ENCODE measurements around the gene MAD1L1.
A peak's percentile ranks its signal among the peaks of the same experiment; 100 is the strongest.

MAD1L1 gene

DNA sequence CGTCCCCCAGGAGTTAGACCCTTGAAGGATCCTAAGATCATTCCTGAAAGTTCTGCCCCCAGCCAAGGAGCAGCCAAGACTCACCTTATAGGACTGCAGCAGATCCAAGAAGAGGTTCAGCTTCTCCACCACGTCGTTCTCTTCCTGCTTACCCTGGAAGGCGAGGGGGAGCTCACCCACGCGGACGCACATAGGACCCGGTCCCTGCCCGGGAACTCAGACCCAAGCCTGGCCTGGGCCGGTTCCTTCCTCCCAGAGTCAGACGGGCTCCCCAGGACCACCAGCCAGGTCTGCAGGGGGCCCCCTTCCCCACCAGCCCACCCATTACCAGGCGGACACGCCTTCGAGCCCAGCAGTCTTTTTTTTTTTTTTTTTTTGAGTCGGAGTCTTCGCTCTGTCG lies 24.9 kb upstream of the MAD1L1 start:
- no peak for DNase-seq

DNA sequence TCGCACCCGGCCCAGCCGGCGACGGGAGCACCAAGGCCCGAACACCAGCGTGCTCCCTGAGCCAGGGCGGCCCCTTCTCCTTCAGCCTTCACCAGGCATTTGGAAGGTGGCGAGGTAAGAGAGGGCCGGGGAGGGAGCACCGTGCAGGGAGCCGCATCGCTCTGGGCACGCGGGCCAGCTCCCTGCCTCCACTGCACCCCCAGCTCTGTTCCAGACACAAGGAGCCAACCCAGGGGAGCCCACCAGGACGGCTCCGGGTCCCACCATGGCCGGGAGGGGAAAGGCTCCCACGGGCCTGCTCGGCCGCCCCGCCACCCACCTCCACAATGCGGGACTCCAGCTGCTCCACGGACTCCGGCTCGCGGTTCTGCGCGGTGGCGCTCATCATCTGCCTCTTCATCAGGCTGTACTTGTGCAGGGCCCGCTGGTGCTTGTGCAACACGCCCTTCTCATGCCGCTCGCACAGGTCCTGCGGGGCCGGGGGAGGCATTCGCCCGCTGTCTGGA lies 24.4 kb upstream of the MAD1L1 start:
- no peak for DNase-seq

DNA sequence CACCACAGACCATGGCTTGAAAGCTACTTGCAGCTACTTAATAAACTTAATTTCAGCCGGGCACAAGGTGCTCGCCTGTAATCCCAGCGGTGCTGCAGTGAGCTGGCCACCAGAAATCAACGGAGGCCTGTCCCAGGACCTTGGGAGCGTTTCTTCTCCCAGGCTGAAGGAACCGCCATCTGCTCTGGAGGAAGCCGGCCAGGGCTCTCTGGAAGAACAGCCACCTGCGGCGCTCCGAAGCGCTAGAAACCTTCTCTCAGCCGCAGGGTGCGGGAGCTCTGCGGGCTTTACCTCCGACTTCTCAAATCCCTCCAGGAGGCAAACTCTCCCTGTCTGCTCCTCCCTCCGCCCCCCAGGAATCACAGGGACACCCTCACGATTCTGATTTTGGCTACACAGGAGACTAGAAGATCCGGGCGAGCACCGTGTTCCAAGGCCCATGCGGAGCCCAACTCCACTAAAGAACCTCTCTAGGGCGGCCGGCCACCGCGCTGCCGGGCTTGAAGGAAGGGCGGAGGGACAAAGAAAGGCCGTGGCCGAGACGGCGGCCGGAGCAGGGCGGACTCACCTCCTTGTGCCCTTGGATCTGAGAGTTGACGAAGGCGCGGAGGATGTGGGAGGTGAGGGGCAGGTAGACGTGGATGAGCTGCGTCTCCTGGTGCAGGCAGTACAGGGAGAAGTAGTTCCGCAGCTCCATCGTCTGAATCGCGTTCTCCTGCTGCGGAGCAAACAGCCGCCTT lies 23.7 kb upstream of the MAD1L1 start:
- DNase-seq, result no peak

DNA sequence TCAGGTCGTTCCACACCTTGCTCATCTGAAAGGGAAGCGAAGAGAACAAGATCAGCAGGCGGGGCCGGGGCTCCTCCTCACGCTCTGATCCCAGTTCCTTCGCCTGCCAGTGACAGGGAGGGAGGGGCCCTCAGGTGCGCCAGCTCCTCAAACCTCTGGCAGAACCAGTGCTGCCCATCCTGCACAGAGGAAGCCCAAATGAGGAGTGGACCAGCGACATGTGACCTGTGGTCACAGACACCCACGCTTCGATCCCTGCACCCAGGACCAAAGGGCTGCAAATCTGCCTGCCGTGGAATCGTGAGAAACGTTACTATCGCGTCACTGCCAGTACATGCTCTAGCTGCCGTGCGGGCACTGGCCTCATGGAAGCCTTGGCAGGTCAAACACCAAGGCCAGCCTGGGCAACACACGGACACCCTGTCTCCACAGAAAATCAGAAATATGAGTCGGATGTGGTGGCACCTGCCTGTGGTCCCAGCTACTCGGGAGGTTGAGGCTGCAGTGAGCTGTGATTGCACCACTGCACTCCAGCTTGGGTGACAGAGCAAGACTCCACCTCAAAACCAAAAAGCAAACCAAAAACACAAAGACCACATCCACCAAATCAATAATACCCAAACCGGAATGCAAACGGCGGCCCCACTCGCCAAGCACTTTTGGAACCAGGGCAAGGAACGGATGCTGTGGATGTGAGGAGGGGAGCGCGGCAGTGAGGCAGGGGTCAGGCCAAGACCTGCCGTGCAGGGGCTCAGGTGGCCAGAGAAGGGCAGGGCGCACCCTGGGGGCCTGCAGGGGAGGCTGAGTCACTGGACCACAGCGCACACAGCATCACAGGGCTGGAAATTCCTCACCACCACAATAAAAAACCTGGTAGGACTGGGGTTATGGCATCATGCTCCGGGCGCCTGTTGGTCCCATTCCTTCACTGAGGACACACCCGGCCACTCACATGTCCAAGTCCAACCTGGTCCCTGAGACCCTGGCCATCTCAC lies 22.7 kb upstream of the MAD1L1 start:
- DNase-seq, result no peak

DNA sequence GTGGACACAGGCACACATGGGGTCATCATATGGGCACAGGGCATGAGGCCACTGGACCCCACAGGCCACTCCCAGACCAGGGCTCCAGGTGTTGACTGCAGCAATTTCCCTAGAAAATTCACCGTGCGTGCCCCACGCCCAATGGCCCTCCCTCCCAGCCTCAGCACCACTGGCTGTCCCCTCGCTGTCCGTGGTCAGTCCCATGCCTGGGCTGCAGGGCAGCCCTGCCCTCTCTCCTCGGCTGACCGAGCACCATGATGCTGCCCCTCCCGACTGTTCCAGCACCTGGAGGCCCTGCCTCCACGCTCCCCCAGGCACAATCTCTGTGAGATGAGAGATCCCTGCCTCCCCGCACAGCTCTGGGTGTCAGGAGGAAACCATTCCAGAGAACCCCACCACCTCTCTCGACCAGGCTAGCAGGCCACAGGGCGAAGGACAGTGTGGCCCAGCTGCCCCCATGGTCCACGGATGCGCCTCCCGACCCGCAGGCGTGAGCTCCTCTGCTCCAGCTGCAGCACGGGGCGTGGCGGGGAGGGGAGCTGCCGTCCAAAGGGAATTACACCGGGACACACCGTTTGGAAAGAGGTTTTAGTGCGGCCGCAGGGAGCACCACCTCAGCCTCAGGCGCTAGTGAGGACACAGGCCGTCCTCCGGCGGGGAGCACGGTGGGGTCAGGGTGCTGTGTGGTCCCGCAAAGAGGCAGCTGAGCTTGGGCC lies 21.8 kb upstream of the MAD1L1 start:
- no peak for DNase-seq

DNA sequence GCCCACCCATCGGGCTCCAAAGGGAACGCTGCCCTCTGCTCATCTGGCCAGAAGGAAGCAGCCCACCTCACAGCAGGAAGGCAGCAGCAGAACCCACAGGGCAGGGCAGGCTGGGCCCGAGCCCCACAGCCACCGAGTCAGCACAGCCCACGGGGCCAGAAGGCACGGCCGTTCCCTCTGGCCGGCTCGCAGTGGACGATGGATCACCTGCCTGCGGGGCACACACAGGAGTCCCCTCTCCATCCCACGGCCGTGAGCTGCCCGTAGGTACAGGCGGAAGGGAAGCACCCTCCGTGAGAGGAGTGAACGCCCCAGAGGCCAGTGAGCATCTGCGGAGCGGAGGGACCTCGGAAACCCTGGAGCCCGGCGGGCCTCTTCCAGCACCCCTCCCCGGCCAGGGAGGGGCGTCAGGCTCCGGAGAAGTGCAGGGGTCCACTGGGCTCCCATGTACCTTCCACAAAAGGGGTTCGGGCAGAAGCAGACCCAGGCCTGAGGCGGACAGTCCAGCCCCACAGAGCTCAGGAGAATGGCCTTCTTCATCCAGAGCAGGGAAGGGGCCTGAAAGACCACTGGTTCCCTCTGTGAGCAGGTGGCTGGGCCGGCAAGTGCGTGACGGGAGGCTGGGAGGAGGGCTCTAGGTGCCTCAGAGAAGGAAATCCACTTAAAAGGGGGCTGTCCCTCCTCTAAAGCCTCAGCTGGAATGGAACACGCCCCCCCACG lies 20.9 kb upstream of the MAD1L1 start:
- DNase-seq, result no peak

DNA sequence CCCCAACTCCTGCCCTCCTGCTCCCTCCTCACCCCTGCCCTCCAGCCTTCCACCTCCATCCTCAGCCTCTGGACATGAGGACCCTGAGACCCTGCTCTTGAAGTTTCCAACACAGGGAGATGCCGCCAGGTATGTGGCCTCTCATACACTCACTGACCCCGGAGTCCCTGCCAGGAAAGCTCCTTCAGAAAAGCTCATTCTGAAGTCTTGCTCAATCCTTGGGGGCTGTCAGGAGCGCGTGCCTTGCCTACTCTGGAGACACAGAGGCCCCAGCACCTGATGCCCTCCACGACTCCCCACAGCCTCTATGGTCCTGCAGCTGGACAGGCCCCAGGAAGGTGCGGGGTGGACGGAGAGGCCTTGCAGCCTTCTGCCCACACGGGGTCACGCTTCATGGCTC lies 20.3 kb upstream of the MAD1L1 start:
- DNase-seq, result no peak

DNA sequence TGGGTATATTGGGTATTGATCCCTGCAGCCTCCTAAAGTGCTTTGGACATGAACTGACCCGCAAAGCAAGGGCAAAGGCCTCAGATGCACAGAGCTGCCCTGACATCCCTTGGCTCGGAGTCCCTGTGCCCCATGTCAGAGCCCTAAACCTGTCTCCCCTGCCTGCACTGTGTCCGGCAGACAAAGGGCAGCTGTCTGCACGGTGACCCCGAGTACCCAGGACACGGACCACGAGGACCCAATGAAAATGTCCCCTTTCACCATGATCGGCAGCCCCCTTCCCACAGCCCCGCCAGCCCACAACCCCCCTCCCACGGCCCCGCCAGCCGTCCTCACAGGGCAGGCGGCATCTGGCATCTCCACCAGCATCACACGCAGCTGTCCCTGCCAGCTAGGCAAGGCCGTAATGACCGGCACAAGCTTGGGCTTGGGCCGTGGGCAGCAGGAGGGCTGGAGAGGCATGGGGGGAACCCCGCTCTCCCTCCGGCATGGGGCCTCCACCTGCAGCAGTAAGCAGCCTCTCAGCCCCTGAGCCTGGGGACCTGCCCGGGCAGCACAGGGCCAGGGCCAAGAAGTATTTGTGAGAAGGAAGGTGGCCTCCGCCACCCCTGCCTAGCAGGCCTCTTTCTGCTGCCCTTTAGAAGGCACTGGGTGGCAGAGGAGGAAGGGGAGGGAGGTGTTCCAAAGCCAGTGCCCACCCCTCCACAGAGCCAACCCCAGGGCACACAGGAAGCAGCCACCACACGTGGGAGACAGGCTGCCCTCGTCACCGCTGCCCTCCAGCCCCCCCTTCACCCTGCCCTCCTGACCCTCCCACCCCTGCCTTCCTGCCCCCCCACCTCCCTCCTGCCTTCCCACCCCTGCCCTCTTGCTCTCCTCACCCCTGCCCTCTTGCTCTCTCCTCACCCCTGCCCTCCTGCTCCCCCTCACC lies 19.4 kb upstream of the MAD1L1 start:
- DNase-seq, result no peak

DNA sequence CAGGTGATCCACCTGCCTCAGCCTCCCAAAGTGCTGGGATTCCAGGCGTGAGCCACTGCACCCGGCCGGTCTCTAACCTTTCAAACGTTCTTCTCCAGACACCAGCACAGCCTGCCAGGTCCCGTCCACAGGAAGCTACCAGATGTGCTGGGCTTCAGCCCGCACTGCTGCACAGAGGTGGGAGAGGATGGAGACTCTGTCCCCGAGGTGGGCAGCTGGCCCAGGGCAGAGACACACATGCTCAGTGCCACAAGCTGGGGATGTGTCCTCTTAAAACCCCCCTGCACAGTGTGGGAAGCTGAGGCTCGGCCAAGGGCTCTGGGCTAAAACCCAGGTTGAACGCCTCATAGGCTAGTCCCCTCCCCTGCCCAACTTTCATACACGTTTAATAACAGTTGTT lies 18.6 kb upstream of the MAD1L1 start:
- no peak for DNase-seq

DNA sequence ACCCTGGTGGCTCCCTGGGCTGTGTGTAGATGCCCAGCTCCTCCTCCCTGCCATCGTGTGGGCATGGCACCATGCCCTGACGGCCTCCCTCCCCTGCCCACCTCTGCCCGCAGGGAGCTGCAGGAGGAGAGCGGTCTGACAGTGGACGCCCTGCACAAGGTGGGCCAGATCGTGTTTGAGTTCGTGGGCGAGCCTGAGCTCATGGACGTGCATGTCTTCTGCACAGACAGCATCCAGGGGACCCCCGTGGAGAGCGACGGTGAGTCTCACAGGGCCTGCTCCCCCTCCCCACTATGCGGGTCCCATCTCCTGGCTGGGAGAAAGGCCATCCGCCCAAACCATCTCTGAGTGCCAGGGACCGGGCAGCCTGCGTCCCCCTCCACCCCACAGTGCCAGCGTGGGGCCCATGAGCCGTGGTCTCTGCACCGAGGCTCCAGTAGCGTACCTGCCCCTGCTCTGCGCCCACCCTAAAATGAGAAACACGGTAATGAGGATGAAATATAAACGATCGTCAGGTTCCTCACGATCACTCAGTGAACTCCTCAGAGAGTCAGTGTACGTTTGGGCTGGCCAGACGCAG lies 17.1 kb upstream of the MAD1L1 start:
- DNase-seq, result no peak

DNA sequence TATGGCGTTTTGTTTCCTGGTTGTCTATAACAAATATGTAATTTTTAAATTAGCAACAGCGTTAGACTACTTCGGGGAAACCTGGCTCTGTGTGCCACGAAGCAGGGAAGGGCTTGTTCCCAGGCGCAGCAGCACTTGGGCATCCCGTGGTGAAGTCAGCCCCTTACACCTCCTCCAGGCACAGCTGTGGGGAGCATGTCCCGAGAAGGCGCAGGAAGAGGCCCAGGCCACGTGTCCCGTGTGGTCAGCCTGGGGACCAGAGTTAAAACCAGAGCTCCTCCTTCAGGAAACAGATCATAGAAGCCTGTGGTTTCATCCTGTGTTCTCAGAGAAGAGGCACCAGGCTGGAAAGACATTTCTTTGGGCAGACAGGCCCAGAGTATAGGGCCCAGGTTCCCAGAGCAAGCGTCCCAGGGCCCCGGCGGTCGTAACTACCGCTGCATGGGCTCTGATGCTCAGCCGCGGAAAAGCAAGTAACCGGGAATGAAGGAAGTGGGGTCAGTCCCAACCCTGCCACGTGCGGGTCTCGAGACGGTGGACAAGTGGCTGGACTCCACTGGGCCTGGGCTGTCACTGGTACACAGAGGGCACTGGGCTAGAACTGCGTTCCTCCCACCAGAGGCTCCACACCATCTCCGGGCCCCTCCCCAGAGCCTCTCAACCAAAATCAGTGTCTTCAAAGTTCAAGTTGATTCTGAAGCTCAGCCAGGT lies 16.4 kb upstream of the MAD1L1 start:
- DNase-seq, result no peak

DNA sequence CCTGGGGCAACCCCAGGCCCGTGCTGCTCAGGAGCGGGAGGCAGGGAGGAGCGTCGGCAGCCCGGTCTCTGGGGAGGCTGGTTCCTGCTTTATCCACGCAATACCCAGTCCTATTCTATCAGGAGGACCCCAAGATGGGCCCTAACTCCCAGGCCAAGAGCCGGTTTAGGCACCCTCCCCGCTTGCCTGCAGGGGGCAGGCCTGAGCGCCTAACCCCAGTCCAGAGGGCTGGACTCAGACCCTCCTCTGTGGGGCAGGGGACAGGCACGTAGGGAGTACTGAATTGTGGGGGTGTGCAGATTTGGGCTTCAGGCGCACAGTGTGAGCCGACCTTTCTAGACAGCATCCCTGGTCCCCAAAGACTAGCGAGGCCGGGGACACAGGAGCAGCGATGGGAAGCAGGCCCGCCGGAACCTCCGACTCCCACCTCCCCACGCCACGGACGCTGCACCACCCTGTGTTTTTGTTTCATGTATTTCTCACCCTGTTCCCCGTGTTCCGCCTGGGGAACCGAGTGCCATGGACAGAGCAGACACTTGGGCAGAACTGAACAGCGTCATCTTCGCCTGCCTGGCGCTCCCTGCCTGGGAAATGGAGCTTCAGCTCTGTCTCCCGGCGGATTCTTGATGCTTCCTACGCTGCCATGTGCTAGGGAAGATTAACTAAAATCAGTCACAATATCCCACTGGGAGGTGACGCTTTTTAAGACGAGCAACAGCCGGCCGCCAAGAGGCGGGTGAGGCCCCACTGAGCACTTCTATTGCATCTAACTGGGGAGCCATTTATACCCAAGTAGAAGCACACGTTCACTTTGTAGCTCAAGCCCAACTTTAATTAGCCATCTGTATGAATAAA lies 14.6 kb upstream of the MAD1L1 start:
- no peak for DNase-seq

DNA sequence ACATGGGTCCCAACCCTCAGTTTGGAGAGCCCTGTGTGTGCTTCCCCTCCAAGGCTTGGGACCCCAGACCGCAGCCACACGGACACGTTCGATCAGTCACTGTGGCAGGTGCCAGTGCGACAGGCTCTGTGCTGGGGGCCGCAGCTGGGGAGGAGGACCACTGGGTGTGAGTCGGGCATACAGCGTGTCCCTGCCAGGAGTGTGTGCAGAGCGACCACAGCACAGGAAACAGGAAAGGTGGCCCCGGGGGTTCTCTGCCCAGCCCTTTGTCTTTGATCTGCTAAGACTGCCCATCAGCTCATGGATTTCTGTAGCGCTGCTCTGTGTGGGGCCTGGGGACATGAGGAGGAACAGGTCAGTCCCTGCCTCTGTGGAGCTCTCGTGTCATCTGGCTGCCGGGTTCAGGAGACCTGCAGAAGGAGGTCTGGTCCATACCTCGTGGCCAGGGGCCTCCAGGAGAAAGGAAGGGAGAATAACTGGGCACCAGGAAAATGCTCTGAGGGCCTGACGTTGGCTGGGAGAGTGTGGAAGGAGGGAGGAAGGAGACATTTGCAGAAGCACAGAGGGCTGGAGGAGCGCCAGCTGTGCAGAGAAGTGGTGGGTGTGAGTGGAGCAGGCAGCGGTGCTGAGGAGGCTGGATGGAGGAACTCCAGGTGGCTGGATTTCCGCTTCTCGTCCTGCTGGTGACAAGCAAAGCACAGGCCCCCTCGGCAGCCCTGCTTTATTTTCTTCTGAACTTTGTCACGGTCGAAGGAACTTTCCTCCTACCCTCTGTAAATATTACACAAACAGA lies 13.3 kb upstream of the MAD1L1 start:
- DNase-seq, result no peak

DNA sequence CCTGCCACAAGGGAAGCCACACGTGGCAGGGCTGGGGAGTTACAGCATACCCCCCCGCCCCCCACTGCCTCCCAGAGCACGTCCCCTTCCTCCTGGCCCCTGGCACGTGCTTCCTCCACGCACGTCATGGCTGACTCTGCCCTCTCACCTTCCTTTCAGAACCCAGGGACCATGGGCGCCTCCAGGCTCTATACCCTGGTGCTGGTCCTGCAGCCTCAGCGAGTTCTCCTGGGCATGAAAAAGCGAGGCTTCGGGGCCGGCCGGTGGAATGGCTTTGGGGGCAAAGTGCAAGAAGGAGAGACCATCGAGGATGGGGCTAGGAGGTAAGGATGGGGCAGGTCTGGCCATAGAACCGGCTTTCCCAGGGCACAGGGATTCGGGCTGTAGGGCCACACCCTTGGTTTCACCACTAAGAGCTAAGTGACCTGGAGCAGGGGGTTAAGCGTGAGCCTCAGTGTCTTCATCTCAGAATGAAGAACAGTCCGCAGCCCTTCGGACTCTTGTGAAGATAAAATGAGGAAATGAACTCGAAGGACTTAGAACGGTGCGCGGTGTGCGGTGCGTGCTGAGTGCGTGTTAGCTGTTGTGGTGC lies 11.8 kb upstream of the MAD1L1 start:
- DNase-seq, result no peak

DNA sequence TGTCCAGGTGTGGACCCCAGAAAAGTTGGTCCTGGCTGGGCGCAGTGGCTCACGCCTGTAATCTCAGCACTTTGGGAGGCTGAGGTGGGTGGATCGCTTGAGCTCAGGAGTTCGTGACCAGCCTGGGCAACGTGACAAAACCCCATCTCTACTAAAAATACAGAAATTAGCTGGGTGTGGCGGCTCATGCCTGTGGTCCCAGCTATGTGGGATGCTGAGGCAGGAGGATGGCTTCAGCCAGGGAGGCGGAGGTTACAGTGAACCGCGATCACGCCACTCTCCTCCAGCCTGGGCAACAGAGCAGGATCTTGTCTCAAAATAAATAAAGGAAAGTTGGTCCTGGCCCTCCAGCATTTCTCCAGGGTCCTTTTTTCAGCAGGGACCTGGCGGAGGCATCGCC lies 10.7 kb upstream of the MAD1L1 start:
- no peak for DNase-seq

DNA sequence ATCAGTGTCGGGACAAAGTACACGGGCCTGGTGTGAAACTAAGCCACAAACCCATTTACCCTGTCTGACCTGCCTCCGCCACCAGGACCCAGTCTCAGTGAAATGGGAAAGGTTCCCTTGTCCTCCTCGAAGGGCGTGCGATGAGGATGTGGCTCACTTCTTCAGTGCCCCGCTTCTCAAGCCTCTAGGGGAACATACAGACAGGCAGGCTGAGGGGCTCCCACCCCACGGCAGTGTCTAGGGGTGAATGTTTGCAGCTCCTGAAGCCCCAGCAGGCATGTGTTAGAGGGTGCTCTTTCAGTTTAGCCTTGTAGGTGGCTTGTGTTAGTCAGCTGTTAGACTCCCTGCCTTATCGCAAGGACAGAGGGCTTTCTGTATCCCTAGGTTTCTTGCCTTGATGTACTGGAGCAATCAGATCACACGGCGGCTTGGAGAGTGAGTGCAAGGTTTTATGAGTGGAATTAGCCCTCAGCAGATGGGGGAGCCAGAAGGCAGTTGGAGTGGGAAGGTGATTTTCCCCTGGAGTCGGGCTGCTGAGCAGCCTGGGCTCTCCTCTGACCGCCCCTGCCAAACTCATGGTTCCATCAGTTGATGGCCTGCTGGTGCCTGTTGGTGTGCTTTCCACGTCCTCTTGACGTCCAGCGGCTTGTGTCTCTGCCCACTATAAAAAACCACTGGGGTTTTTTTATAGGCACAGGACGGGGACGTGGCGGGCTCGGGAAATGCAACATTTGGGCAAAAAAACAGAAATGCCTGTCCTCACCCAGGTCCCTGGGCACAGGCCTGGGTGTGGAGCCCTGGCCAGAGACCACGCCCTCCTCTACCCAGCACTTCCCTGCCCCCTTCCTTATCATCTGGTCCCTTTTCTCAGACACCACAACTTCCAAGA lies 10.0 kb upstream of the MAD1L1 start:
- DNase-seq, result peak; percentile 5

Data from activated T-cell treated with anti-CD3 and anti-CD28 coated beads for 4 hours (primary cell).